GM12875 (cell line): ENCODE results near the gene TBC1D22A.

Source experiments
- H3K4me3 ChIP-seq: one replicate; pipeline ENCODE4 v1.5.1; 2011; ENCODE audit warnings: low read depth, low read length, control low read depth
- TF ChIP-seq, protein P1 (sequence below): IDR thresholded peaks from 2 replicates; pipeline ENCODE4 v1.5.1; 2011; ENCODE audit warnings: low read depth, mild to moderate bottlenecking, control low read depth, inconsistent platforms, low read length, moderate library complexity, borderline replicate concordance; ENCODE audit not compliant: insufficient read depth

TBC1D22A gene

DNA sequence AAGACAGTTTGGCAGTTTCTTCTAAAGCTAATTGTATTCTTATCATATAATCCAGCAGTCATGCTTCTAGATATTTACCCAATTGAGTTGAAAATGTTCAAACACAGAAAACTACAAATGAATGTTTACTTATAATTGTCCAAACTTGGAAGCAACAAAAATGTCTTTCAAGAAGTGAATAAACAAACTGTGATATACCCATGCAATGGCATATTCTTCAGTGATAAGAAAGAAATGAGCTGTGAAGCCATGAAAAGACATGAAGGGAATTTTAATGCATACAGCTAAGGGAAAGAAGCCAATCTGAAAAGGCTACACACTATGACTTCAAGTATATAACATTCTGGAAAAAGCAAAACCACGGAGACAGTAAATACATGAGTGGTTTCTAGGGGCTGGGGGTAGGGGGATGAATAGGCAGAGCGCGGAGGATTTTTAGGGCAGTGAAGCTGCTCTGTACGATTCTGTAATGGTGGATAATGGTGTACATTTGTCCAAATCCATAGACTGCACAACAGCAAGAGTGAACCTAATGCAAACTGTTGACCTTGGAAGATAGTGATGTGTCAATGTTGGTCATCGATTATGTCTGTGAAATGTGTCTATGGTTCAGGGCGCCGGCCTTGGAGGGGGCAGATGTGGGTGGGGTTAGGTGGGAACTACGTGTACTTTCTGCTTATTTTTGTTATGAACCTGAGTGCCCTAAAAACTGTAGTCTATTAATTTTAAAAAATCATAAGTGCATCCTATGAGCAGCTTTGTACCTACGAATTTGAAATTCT, 424.9 kb downstream of the TBC1D22A start:
- TF ChIP-seq, protein P1, sequence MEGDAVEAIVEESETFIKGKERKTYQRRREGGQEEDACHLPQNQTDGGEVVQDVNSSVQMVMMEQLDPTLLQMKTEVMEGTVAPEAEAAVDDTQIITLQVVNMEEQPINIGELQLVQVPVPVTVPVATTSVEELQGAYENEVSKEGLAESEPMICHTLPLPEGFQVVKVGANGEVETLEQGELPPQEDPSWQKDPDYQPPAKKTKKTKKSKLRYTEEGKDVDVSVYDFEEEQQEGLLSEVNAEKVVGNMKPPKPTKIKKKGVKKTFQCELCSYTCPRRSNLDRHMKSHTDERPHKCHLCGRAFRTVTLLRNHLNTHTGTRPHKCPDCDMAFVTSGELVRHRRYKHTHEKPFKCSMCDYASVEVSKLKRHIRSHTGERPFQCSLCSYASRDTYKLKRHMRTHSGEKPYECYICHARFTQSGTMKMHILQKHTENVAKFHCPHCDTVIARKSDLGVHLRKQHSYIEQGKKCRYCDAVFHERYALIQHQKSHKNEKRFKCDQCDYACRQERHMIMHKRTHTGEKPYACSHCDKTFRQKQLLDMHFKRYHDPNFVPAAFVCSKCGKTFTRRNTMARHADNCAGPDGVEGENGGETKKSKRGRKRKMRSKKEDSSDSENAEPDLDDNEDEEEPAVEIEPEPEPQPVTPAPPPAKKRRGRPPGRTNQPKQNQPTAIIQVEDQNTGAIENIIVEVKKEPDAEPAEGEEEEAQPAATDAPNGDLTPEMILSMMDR = no peak

DNA sequence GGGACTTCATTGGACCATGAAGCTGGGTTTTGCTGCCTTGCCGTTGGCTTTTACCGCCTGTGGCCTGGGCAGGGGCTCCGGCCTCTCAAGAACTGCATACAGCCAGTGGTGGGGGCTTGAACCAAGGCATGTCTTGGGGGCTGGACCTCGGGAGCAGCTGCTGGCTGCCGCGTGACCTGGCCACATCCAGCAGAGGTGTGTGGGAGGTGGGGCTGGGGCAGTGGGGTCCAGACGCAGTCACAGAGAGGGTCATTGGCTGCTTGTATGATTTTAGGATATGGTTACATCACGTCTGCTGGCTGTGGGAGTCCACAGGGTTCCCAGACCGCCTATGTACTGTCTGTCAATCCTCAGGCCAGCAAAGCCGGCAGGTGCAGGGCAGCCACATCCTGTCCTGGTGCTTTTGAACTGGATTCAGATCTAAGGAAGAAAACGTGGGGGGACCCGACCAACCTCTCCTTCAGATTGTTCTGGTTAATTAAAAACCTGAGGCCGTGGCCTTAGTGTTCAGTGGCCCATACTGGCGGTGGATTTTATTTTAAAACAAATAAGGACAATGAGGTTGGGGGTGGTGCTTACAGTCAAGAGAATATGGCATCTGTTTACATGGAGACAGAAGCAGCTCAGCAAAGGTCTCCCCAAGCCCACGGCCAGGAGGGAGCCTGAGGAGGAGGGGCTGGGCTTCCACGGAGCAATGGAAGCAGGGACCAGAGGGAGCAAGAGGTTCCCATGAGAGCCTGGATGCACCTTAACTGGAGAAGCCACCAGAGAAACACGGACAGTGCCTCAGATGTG, 426.0 kb downstream of the TBC1D22A start:
- TF ChIP-seq, protein P1 = no peak
- H3K4me3 ChIP-seq = no peak overlapping the region

More for the DNA sequence above, 424.9 kb downstream of the TBC1D22A start:
- H3K4me3 ChIP-seq = no peak overlapping the region

GRCh38 chr22:47189056-47189916, 426.8 kb downstream of the TBC1D22A start:
- no peak overlapping the region for H3K4me3 ChIP-seq
- TF ChIP-seq, protein P1 = no peak

DNA sequence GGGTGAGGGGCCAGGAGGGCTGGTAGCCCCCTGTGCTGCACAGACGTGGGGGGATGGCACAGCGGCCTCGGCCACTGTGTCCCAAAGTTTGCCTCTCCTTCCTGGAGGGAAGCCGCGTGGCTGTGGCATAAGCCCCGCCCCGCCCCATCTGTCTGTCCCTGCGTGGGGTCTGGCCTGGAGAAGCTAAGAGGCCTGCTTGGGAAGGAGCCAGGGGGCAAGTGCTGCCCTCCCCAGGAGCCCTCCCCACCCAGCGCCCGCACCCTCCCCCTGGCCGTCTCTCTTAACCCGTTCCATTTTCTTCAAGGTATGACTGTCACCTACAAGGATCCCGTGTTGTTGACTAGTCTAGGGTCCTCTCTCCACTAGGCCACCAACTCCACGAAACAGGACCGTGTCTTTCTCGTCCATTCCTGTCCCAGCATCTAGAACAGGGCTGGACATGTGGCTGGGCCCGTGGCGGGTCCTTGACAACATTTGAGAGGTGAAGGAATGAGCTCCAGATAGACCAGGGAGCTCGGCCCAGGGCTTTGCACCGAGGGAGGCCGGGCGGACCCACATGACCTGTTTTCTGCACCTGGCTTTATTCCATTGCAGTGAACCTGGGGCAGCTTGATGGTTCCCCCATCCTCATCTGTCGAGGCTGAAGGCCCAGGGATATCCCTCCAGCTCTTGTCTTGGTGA, 428.0 kb downstream of the TBC1D22A start:
- no peak overlapping the region for H3K4me3 ChIP-seq
- TF ChIP-seq, protein P1 = no peak

- no peak overlapping the region for H3K4me3 ChIP-seq
- TF ChIP-seq, protein P1 = no peak
Measured at GRCh38 chr22:47190957-47191670, 428.7 kb downstream of the TBC1D22A start.
